Type B pancreatic cell (in vitro differentiated cells): ENCODE data around the gene SUPT4H1. TPM values are rescaled to one million over a fixed set of nuclear protein-coding genes. Genes with fewer than 3 reads are reported as not detected.

Source experiments
- DNase-seq: peaks from one replicate; pipeline ENCODE4 v3.0.0; 2021; ENCODE audit warnings: mixed read lengths; ENCODE audit not compliant: unreplicated experiment; ENCODE audit errors: extremely low spot score
- H3K27ac Mint-ChIP-seq: 2 replicates; pipeline ENCODE4 v1.8.0; 2021; ENCODE audit warnings: mild to moderate bottlenecking, mixed read lengths
- H3K27me3 Mint-ChIP-seq: 2 replicates; pipeline ENCODE4 v1.8.0; 2021; ENCODE audit warnings: mixed read lengths
- H3K36me3 Mint-ChIP-seq: 2 replicates; pipeline ENCODE4 v1.8.0; 2021; ENCODE audit warnings: mixed read lengths
- H3K4me1 Mint-ChIP-seq: one replicate; pipeline ENCODE4 v1.8.0; 2021; ENCODE audit warnings: mixed read lengths; ENCODE audit not compliant: unreplicated experiment
- H3K4me3 Mint-ChIP-seq: 2 replicates; pipeline ENCODE4 v1.8.0; 2021; ENCODE audit warnings: mild to moderate bottlenecking, mixed read lengths
- H3K9me3 Mint-ChIP-seq: 2 replicates; pipeline ENCODE4 v1.8.0; 2021; ENCODE audit warnings: mixed read lengths
- total RNA-seq: library from RNA; stranded (reverse); gene quantifications from 2 replicates; pipeline ENCODE4 v1.2.1, GENCODE V29; 2021; ENCODE audit warnings: low replicate concordance
- TF ChIP-seq, protein P1 (sequence below): fragments of 200-600 bp; sonication (generic); conservative IDR thresholded peaks from 2 replicates; pipeline ENCODE4 v1.5.0; 2021; ENCODE audit warnings: antibody characterized with exemption, mild to moderate bottlenecking

Gene SUPT4H1
- total RNA-seq, 1 donor from 2014 or later, result 82.9 TPM

DNA sequence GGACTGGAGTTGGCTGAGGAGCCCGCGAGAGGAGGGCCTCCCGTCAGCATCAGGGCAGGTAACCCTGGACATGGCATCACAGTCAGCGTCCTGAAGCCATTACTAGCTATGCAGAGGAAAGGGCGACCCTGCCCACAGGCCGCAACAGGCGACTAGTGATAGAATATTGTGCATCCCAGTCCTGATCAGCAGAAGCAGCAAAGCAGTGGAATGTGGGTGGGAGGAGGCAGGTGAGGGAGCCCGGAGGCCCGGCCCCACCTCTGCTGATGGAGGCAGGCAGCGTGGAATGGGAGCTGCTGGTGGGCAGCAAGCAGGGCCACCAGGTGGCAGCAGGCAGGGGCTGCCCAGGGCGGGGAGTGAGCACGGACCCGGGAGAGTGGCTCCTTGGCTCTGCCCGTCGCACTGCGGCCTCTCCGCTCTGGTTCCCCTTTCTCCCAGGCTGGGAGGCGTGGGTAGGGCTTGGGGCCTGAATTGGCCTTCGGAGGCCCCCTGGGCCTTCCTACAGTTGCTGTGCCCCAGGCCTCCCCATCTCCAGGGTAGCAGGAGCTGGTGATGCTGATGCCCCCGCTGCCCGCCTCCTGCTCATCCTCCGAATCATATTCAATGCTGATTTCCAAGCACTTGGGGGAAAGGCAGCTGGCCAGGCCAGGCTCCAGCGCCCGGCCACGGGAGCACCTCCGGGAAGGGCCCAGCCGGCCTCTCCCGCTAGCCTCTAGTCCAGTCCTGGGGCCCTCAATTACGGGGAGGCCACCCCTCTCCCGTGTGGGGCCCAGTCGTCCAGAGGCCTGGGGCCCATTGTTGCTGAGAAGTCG lies 43.6 kb downstream of the SUPT4H1 start:
- H3K36me3 Mint-ChIP-seq, result no peaks in the 10 kb centered on the region
- TF ChIP-seq, protein P1, sequence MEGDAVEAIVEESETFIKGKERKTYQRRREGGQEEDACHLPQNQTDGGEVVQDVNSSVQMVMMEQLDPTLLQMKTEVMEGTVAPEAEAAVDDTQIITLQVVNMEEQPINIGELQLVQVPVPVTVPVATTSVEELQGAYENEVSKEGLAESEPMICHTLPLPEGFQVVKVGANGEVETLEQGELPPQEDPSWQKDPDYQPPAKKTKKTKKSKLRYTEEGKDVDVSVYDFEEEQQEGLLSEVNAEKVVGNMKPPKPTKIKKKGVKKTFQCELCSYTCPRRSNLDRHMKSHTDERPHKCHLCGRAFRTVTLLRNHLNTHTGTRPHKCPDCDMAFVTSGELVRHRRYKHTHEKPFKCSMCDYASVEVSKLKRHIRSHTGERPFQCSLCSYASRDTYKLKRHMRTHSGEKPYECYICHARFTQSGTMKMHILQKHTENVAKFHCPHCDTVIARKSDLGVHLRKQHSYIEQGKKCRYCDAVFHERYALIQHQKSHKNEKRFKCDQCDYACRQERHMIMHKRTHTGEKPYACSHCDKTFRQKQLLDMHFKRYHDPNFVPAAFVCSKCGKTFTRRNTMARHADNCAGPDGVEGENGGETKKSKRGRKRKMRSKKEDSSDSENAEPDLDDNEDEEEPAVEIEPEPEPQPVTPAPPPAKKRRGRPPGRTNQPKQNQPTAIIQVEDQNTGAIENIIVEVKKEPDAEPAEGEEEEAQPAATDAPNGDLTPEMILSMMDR, result peak; percentile 54
- H3K4me3 Mint-ChIP-seq, result no peak overlapping the region
- H3K27ac Mint-ChIP-seq, result no peak overlapping the region
- peaks cover 7% of the 10 kb centered on the region for H3K27me3 Mint-ChIP-seq
- H3K9me3 Mint-ChIP-seq, result no peaks in the 10 kb centered on the region
- H3K4me1 Mint-ChIP-seq, result peaks cover 6% of the 10 kb centered on the region
- peak; percentile 68 for DNase-seq

DNA sequence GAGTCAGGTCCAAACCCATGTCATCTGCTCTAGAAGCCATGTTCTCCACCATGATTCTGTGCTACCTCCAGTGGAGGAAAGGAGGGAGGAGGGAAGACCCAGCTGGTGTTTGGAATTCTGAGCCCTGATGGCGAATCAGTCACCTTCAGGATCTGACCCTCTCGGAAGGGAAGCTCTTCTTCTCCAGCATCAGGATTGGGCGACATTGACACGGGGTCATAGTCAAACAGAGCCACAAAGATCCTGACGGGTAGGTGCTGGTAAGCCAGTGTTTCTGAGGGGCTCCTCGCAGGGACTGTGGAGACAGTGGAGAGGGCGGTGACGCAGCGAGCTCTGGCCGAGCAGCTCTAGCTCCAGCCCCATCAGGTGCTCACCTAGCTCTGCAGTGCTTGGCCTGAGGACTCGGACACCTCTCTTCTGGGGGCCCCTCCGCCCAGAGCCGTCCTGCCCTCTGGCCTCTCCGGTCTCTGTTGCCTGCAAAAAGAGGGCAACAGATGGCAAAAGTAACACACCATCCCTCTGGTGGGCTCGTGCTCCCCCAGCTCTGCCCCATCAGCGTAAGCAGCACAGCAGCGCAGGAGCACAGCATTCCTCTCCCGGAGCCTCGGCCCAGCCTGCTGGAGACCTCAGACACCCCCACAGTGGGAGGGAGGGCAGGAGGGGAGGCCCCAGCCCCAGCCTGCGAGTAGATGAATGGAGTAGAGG lies 44.4 kb downstream of the SUPT4H1 start:
- TF ChIP-seq, protein P1, result no peak
- Mint-ChIP-seq H3K4me3 (no peak overlapping the region), H3K9me3 (no peaks in the 10 kb centered on the region), H3K36me3 (no peaks in the 10 kb centered on the region), H3K27ac (peak overlapping the region; percentile 15), H3K27me3 (peaks cover 7% of the 10 kb centered on the region), H3K4me1 (peaks cover 6% of the 10 kb centered on the region)
- peak; percentile 66 for DNase-seq

DNA sequence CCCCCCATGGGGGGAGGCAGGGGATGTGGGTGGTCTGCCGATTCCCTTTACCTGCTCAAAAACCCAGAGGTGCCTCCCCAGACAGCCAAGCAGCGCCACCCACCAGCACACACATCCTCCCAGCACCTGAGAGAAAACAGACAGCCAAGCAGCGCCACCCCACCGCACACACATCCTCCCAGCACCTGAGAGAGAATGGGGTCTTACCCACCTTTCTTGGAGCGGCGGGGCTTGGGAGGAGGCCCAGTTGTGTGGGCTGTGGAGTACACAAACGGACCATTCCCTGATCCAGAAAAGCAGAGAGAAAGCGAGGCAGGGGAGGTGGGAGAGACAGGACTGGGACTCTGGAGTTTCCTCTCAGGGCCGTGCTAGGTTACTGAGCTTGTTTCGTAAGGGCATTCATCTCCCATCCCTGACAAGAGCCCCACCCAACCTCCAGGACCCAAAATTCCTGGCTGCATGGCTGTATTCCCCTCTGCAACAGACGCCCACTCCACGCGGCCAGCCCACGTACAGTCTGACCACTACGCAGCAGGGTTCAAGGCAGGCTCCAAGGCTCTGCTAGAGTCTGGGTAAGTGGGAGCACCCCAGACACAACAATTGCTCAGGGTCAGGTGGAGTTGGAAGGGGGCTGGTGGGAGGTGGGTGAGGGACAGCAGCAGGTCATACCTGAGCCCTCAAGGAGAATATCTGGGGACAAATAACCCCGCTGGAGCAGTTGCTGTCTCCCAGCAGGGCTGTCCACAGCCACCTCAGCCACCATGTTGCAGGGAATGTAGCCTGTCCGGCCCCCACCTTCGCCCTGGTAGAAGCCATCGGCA lies 45.7 kb downstream of the SUPT4H1 start:
- Mint-ChIP-seq H3K4me1 (peaks cover 6% of the 10 kb centered on the region), H3K4me3 (no peak overlapping the region), H3K9me3 (no peaks in the 10 kb centered on the region), H3K27ac (no peak overlapping the region), H3K27me3 (peaks cover 7% of the 10 kb centered on the region), H3K36me3 (no peaks in the 10 kb centered on the region)
- TF ChIP-seq, protein P1, result no peak
- DNase-seq, result no peak

DNA sequence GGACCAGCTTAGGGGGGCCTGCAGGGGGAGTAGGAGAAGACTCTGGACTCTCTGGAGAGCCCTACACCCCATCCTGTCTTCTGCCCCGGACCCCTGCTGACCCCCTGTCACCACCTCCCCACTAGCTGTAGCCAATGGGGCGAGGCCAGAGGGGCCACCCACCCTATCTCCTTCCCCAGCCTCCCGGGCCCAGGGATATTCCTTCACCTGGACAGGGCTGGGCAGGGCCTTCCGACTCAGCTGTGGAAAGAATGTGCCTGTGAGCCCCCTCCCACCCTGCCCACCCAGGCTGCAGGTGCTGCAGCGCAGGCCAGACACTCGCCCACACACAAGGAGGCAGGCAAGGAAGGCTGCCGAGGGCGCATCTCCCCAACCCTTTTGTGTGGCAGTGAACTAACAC lies 46.4 kb downstream of the SUPT4H1 start:
- Mint-ChIP-seq H3K4me1 (peaks cover 6% of the 10 kb centered on the region), H3K4me3 (no peak overlapping the region), H3K36me3 (no peaks in the 10 kb centered on the region), H3K27ac (no peak overlapping the region), H3K27me3 (peaks cover 7% of the 10 kb centered on the region), H3K9me3 (no peaks in the 10 kb centered on the region)
- no peak for DNase-seq
- TF ChIP-seq, protein P1, result no peak

DNA sequence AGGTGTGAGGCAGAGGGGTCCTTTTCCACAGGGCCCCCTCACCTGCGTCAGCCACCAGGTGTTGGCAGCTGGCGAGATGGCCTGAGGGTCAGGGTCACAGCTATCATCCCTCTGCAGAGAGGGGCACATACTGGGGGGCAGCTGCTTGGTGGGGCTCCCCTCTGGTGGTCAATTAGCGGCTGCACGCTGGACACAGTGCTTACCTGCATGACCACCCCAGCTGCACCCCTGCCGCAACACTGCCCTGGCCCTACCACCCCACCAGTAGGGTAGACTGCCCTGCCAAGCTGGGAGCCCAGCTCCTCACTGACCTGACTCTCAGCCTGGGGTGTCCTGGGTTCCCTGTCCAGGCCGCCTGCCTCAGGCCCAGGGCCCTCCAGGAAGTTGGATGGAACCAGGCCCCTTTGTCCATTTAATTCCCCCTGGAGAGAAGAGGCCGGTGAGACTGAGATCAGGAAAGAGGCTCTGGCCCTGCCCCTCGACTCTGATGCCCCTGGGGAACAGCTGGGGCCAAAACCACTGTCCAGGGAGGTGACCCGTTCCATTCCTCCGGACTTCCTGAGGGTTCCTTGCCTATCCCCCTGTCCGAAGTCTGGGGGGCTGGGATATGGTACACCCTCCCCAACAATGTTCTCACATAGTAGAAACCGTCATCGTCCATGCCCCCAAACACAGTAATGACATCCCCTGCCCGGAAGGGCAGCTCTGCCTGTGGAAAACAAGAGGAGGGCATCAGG lies 47.1 kb downstream of the SUPT4H1 start:
- H3K4me1 Mint-ChIP-seq, result peaks cover 6% of the 10 kb centered on the region
- TF ChIP-seq, protein P1, result no peak
- H3K4me3 Mint-ChIP-seq, result no peak overlapping the region
- no peak overlapping the region for H3K27ac Mint-ChIP-seq
- H3K27me3 Mint-ChIP-seq, result peaks cover 8% of the 10 kb centered on the region
- H3K9me3 Mint-ChIP-seq, result no peaks in the 10 kb centered on the region
- no peaks in the 10 kb centered on the region for H3K36me3 Mint-ChIP-seq
- peak; percentile 66 for DNase-seq
